Central memory CD4-positive, alpha-beta T cell (primary cell): ENCODE data around the gene QPCT.
"Not testable (repeated sequence)": the region's sequence is repeated elsewhere in the genome, so short reads cannot be mapped to it uniquely, and the experiment has no call there.

ENCODE experiments used
- DNase-seq: peaks from one replicate; pipeline ENCODE4 v3.0.0; 2022

The QPCT gene

DNA sequence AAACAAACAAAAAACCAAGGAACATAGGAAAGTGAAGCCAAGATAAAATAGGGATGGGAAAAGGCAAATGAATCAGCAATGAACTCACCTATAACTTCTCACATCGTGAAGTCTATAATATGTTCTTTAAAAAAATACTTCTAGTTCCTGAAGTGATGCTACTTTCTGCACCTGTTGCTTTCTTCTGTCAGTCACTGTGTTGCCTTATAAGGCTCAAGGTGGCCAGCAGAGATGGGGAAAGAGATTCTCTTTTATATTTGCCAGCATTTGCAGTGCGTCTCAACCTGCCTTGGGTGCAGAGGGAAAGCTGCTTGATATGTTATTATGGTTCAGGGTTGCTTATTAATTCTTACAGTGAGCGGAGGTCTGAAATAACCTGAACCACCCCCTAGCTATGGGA is 14.0 kb downstream of the QPCT start:
- no peak for DNase-seq

DNA sequence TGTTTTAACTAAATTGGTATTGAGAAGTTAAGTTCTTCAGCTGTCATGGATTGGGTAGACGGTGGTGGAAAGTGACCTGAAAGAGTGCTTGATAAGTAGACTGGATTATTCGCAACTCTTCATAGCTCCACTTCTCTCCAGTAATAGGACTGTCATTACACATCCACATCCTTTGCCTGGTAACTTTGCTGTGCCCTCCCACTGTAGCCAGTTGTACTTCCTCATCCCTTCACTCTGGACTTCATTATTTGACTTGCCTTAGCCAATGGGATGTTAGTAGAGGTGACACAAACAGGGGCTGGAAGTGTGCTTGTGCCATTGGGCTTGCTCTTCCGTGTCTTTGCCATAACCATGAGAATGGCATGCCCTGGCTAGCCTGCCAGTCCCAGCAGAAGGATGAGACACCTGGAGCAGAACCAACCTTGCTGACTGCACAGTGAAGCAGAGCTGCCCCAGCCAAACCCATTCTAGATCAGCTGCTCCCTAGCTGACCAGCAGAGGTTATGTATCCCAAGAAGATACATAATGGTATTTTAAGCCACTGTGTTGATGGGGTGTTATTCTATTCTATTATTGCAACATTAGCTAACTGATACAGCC is 16.9 kb downstream of the QPCT start:
- DNase-seq = no peak

DNA sequence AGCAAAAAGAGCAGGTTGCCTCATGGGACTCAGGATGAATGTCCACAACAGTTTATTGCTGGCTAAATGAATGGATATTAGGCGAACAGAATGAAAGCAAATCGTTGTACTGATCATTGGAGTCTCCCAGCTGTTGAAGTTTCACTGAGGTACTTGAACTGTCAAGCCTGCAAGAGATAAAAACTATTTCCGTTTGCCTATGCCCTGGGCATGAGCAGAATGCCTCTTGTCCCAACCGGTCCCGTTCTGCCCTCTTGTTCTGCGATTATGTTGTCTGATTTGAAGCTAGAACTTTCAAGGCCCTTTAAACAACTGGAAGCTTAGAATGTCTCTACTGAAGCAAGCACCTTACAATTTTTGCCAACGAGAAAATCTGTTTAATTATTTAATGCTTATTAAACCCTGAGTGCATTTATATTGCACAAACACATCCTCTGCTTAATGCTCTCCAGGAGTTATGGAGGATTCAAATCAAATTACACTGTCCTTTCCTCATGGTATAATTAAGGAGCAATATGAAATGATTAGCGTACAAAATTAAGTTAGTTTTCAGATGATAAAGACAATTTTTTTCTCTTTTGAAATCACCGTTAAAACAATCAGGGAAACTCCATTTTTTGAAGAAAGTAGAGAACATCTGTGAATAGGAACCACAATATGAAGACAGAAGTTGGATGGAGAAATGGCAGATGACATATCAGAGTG is 17.7 kb downstream of the QPCT start:
- no peak for DNase-seq

- DNase-seq = no peak
These were observed 19.9 kb downstream of the QPCT start for GRCh38 chr2:37364351-37364750.

DNA sequence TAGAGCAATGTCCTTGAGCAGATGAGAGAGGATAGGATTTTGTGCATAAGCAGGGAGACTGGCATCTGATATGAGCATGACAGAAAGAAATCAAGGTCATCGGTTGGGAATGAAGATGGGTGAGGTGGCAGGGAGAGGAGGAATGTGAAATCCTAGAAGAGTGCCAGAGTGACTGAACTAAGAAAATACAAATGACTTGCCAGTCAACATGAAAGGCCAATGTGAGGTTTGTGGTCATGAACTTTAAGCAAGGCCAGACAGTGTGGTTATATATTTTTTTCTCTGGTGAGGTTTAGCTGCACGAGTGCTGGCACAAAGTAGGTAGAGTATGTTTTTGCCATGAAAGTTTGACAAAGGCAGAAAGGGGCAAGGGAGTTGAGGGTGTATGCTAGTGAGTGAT is 21.2 kb downstream of the QPCT start:
- DNase-seq = no peak

- no peak for DNase-seq
These were observed 22.3 kb downstream of the QPCT start for GRCh38 chr2:37366773-37367172.

GRCh38 chr2:37367310-37367709 is 22.9 kb downstream of the QPCT start:
- DNase-seq = no peak

GRCh38 chr2:37367984-37368383 is 23.6 kb downstream of the QPCT start:
- DNase-seq = peak; percentile 34

DNA sequence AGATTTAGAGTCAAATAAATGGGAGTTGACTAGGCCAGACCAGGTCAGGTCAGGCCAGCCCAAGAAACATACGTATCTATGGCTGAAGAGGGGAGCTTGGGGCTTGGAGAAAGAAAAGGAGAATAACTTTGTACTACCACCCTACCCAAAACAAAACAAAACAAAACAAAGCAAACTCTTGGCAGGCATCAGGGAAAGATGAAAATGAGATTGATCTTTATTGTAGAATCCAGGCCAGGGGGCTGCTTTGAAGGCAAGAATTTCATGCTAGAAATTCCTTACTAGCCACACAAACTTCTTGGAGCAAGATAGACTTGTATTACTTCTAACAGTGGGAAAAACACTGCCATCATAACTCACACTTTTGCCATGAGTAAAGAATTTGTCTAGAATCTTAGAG is 26.2 kb downstream of the QPCT start:
- no peak for DNase-seq

GRCh38 chr2:37372000-37372399 is 27.6 kb downstream of the QPCT start:
- no peak for DNase-seq

GRCh38 chr2:37375741-37376288 is 31.4 kb downstream of the QPCT start:
- no peak for DNase-seq

DNA sequence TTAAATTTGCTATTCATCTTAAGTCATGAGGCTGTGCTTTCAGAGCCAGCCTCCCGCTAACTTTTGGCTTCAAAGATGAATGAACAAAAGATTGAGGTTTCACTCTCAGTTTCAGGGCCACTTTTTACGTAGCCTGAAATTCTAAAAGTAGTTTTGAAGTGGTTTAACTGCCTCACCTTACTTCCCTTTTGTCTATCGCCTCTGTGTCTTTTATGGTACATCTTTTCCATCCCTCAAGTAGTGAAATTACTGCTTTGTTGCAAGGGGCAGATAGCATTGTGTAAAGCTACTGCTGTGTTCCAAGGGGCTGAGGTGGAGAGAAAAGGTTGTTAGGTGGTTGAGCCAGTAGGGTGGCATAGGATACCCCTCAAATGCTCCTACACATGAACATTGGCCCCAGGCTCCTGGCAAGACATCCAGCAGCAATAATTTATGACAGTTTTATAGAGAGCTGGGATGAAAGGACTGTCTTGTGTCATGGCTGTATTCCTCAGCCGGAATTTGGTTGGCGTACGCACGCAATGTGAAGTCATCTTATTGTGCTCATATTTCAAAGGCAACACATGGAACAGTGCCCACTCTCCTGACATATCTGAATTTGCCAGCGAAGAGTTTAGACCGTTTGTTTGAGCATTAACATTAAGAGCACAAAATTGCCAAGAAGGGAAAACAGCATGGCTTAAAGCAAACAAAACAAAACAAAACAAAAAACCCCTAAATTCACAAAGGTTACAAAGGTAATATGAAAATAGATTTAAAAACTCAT is 32.2 kb downstream of the QPCT start:
- DNase-seq = peak; percentile 55

GRCh38 chr2:37377187-37377532 is 32.7 kb downstream of the QPCT start:
- DNase-seq = no peak

DNA sequence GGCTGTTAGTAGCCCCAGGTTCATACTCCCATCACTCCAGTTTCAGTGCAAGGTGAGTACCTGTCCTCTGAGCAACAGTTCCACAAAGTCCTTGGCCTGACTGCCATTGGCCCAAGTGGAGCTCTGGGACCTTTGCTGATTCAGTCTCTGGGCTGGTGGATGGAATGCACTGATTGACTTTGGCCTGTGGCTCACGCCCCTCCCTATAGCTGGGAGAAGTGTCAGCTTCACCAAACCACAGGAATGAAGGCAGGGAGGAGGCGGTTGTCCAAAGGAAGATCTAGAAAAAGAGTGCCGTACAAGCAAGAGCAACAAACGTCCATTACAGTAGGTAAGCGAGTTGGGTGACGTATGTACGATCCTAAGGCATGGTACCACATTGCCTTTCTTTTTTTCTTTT is 34.0 kb downstream of the QPCT start:
- DNase-seq = no peak

DNA sequence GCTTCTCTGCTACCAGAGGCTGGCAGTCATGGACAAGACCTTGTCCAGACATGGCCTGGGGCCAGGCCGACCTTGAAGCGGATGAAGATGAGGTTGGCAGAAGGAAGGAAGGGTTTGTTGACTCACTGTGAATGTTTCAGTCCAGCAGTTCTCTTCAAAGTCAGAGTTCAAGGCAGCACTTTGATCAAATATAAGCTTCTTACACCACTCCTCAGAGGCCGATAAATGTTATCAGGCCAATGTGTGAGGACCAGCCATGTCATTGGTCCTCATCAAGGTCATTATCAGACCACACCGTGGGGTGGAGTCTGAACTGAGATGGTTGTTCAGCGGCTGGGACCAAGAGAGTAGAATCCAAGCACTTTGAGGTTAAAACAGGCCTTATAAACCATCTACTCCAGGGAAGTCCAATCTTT is 35.5 kb downstream of the QPCT start:
- no peak for DNase-seq

DNA sequence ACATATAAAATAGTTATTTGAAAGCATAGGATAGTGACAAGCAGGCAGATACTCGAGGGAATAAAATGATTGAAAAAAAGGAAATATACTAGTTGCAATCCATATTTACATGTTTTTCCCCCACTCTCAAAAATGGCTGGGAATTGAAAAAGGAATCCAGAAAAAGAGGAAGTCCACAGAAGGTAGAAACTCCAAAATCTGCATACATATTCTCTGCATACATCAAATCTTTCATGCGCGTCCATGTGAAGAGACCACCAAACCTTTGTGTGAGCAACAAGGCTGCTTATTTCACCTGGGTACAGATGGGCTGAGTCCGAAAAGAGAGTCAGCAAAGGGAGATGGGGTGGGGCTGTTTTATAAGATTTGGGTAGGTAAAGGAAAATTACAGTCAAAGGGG is 36.4 kb downstream of the QPCT start:
- not testable (repeated sequence) for DNase-seq

GRCh38 chr2:37384261-37384660 is 39.8 kb downstream of the QPCT start:
- DNase-seq = not testable (repeated sequence)

DNA sequence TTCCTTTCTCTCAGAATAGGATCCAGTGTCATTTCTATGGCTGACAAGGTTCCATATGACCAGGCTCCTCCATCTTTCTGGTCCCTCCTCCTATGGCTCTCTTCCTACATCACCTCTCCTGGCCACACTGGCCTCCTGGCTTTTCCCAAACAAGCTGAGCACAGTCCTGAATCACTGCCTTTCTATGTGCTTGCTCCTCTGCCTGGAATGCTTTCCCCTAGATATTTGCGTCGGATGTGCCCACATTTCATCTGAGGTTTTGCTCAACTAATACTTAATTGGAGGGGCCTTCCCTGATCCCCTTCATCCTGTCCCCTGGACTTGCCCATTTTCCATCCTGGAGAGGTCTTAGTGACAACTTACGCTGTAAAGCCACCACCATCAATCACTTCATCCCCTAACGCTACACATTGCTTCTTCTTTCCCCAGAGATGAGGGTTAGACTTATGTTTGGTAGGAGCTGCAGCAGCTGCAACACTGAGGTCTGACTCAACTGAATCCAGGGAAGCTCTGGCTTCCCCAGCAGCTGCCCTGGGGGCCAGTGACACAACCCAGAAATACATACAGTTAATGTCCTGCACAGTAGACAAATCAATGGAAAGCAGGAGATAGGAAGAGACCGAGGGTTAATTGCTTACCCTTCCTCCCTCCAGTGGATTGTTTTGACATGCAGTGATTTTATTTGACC is 42.9 kb downstream of the QPCT start:
- DNase-seq = no peak

DNA sequence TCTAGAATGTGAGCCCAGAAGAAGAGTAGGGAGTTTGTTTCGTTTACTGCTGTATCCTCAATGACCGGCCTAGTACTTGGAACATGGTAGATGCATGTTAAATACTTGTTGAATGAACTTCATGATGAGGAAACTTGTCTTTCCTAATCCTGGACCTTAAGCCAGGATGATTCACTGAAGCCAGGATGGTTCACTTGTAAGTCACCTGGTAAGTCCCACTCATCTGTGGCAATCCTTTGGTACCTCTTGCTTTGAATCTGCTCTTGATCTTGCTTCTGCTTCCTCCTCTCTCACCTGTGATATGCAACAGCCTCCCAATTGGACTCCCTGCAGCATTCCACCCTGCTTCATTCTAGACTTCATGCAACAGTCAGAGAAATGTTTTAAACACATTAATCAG is 43.6 kb downstream of the QPCT start:
- DNase-seq = no peak

DNA sequence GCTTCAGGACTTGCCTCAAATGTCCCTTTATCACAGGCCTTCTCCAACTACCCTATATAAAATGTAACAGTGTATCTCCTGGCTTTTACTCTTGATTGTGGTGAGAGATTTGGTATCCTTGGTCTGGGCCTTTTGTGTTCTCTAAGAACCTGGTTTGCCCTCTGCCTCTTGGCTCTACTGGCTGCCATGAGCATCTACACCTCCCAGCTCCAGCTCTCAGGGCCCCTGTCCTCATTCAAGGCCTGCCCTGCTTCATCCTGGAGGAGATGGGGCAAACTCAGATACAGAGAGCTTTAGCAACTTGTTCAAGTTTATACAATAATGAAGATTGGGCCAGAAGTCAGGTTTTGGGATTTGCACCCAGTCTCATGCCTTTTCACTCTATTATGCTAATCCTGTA is 45.0 kb downstream of the QPCT start:
- DNase-seq = no peak

GRCh38 chr2:37389989-37390765 is 45.7 kb downstream of the QPCT start:
- peak; percentile 73 for DNase-seq

GRCh38 chr2:37390777-37391176 is 46.3 kb downstream of the QPCT start:
- no peak for DNase-seq

- DNase-seq = no peak
These were observed 47.3 kb downstream of the QPCT start for GRCh38 chr2:37391711-37392110.
